DOHH2 (cell line): ENCODE data around the gene SLC2A11.

Source experiments
- H3F3A ChIP-seq: fragments of 200-600 bp; sonication (generic), shearing (Covaris generic); 2 replicates; pipeline ENCODE4 v1.6.0; 2016; ENCODE audit warnings: antibody characterized with exemption, mild to moderate bottlenecking; ENCODE audit not compliant: control insufficient read depth, insufficient read depth
- H3K27ac ChIP-seq: fragments of 200-600 bp; sonication (generic); 2 replicates; pipeline ENCODE4 v1.5.1; 2014; ENCODE audit warnings: low read depth, mild to moderate bottlenecking, low read length, moderate library complexity
- H3K27me3 ChIP-seq: fragments of 200-600 bp; sonication (generic); 2 replicates; pipeline ENCODE4 v1.6.1; 2014; ENCODE audit warnings: mild to moderate bottlenecking, low read length, mixed read lengths; ENCODE audit not compliant: control insufficient read depth
- H3K36me3 ChIP-seq: fragments of 200-600 bp; sonication (generic); 2 replicates; pipeline ENCODE4 v1.6.1; 2014; ENCODE audit warnings: mild to moderate bottlenecking, low read length, moderate library complexity, mixed read lengths; ENCODE audit not compliant: control insufficient read depth
- H3K4me1 ChIP-seq: fragments of 200-600 bp; sonication (generic); 2 replicates; pipeline ENCODE4 v1.6.1; 2014; ENCODE audit warnings: mild to moderate bottlenecking, low read length, mixed read lengths; ENCODE audit not compliant: control insufficient read depth
- H3K4me2 ChIP-seq: fragments of 200-600 bp; sonication (generic); 2 replicates; pipeline ENCODE4 v1.6.0; 2014; ENCODE audit warnings: mild to moderate bottlenecking, low read length, moderate library complexity
- H3K4me3 ChIP-seq: fragments of 200-600 bp; sonication (generic); 2 replicates; pipeline ENCODE4 v1.5.1; 2014; ENCODE audit warnings: mild to moderate bottlenecking, low read length, mixed read lengths
- H3K79me2 ChIP-seq: fragments of 200-600 bp; sonication (generic); 2 replicates; pipeline ENCODE4 v1.6.1; 2014; ENCODE audit warnings: mild to moderate bottlenecking, low read length, mixed read lengths; ENCODE audit not compliant: control insufficient read depth
- H3K9me2 ChIP-seq: fragments of 200-600 bp; sonication (generic); replicated peaks from 2 replicates; pipeline ENCODE4 v1.6.1; 2014; ENCODE audit warnings: mild to moderate bottlenecking, low read length, mixed read lengths; ENCODE audit not compliant: control insufficient read depth
- H3K9me3 ChIP-seq: fragments of 200-600 bp; sonication (generic); 2 replicates; pipeline ENCODE4 v1.6.1; 2014; ENCODE audit warnings: antibody characterized with exemption, low read length, mixed read lengths; ENCODE audit not compliant: control insufficient read depth, insufficient read depth
- H4K20me1 ChIP-seq: fragments of 200-600 bp; sonication (generic); 2 replicates; pipeline ENCODE4 v1.6.0; 2014; ENCODE audit warnings: low read depth, mild to moderate bottlenecking, antibody characterized with exemption, low read length, moderate library complexity; ENCODE audit not compliant: control insufficient read depth, insufficient read depth
- EZH2phosphoT487 ChIP-seq: fragments of 200-600 bp; sonication (generic); IDR thresholded peaks from 2 replicates; pipeline ENCODE4 v1.6.1; 2017; ENCODE audit warnings: borderline replicate concordance, mild to moderate bottlenecking, antibody characterized with exemption, low read length, moderate library complexity, mixed read lengths
- TF ChIP-seq, protein P1 (sequence below): fragments of 200-600 bp; sonication (generic); IDR thresholded peaks from one replicate; pipeline ENCODE4 v1.5.1; 2014; ENCODE audit warnings: antibody characterized with exemption, mild to moderate bottlenecking, low read depth, low read length; ENCODE audit not compliant: poor library complexity, severe bottlenecking

SLC2A11 gene

DNA sequence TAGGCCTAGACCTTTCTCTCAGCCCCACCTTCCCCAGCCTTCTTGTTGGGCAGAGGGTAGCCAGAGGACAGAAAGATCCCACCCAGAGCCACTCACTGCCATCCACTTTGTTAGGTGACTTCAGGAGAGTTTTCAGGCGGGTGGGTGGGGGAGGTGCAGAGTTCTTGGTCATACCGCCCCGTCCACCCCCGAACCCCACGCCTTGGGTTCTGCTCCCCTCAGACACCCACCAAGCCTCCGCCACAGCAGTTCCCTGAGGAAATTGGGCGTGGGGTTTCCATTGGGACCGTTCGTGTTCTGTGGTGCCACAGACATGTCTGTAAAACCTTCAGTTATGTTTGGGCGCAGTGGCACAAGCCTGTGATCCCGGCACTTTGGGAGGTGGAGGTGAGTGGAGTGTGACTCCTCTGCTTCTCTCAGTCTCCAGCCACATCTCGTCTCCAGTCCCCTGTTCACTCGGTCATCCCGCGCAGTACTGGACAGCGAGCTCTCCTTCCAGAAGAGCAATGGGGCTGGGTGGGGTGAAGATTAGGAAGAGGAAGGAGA, 38.0 kb downstream of the SLC2A11 start:
- Histone ChIP-seq H3K79me2 (peaks cover 28% of the 10 kb centered on the region), H3K9me2 (no peaks in the 10 kb centered on the region), H3K27ac (peak overlapping the region; percentile 80; the same call in 1 of the 2 replicates), H4K20me1 (peaks cover 16% of the 10 kb centered on the region), H3K4me1 (peaks cover 26% of the 10 kb centered on the region), H3K4me2 (peak overlapping the region; percentile 88), H3K9me3 (no peaks in the 10 kb centered on the region), H3K27me3 (no peaks in the 10 kb centered on the region), H3K36me3 (peaks cover 41% of the 10 kb centered on the region), H3K4me3 (peak overlapping the region; percentile 82), H3F3A (peaks cover 30% of the 10 kb centered on the region)
- no peak for TF ChIP-seq EZH2phosphoT487
- TF ChIP-seq, protein P1, sequence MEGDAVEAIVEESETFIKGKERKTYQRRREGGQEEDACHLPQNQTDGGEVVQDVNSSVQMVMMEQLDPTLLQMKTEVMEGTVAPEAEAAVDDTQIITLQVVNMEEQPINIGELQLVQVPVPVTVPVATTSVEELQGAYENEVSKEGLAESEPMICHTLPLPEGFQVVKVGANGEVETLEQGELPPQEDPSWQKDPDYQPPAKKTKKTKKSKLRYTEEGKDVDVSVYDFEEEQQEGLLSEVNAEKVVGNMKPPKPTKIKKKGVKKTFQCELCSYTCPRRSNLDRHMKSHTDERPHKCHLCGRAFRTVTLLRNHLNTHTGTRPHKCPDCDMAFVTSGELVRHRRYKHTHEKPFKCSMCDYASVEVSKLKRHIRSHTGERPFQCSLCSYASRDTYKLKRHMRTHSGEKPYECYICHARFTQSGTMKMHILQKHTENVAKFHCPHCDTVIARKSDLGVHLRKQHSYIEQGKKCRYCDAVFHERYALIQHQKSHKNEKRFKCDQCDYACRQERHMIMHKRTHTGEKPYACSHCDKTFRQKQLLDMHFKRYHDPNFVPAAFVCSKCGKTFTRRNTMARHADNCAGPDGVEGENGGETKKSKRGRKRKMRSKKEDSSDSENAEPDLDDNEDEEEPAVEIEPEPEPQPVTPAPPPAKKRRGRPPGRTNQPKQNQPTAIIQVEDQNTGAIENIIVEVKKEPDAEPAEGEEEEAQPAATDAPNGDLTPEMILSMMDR = no peak

DNA sequence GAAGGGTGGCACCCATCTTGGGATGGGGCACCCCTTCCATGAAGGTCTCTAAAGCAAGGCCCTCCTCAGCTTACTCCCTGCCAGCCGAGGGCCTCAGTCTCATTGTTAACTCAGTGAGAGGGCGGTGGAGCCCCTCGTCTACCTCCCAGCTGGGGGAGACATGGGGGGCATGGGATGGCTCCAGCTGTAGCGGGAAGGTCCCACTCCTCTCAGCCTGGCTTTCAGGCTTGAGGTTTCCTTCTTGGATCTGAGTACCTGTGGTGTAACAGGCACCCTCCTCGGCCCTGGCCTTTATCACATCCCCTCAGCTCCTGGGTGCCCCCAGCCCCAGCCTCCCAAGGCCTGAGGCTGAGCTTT, 38.5 kb downstream of the SLC2A11 start:
- Histone ChIP-seq H3K79me2 (peaks cover 28% of the 10 kb centered on the region), H3K27ac (no peak overlapping the region), H3K36me3 (peaks cover 41% of the 10 kb centered on the region), H3K9me3 (no peaks in the 10 kb centered on the region), H3F3A (peaks cover 32% of the 10 kb centered on the region), H3K4me1 (peaks cover 26% of the 10 kb centered on the region), H3K4me2 (peak overlapping the region; percentile 88), H3K27me3 (no peaks in the 10 kb centered on the region), H3K4me3 (peak overlapping the region; percentile 82), H4K20me1 (peaks cover 16% of the 10 kb centered on the region), H3K9me2 (no peaks in the 10 kb centered on the region)
- TF ChIP-seq EZH2phosphoT487 = no peak
- TF ChIP-seq, protein P1 = no peak

DNA sequence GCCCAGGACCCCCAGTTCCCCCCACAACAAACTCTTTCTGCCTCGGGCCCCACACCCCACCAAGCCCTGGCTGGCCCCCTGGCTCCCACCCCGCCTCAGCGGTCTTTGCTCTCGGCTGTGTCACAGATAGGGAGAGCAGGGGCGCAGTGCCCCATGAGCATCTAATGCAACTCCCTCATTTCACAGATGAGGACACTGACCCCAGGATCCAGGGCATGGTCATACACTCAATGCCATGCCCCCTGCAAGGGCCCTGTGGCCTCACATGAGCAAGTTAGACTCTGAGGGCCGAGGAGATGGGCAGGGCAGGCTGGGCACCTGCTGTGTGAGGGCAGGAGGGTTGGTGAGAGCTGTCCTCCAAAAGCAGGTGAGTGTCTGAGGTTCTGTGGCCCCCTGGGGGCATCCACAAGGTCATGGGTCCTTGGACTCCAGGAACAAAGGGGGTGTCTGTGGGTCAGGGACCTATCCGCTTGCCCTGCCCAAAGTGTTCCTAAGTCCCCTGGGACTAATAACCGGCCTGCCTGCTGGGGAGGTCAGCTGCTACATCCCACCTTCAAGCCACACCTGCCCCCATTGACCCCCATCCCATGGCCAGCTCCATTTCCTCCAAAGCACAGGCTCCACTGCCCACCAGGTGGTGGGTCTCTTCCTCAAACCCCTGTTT, 39.0 kb downstream of the SLC2A11 start:
- H3K36me3 ChIP-seq = peaks cover 41% of the 10 kb centered on the region
- no peaks in the 10 kb centered on the region for H3K27me3 ChIP-seq
- TF ChIP-seq, protein P1 = no peak
- no peak for TF ChIP-seq EZH2phosphoT487
- H3K27ac ChIP-seq = no peak overlapping the region
- H3K4me3 ChIP-seq = no peak overlapping the region
- H3F3A ChIP-seq = peaks cover 32% of the 10 kb centered on the region
- peak overlapping the region; percentile 88; the same call in 1 of the 2 replicates for H3K4me2 ChIP-seq
- H3K79me2 ChIP-seq = peaks cover 28% of the 10 kb centered on the region
- no peaks in the 10 kb centered on the region for H3K9me3 ChIP-seq
- H3K9me2 ChIP-seq = no peaks in the 10 kb centered on the region
- H3K4me1 ChIP-seq = peaks cover 26% of the 10 kb centered on the region
- H4K20me1 ChIP-seq = peaks cover 16% of the 10 kb centered on the region
